Neuron (in vitro differentiated cells): ENCODE results near the gene PRXL2C.
A peak's percentile ranks its signal among the peaks of the same experiment; 100 is the strongest.
"Not testable (repeated sequence)": the region's sequence is repeated elsewhere in the genome, so short reads cannot be mapped to it uniquely, and the experiment has no call there.

Experiments
- H2AFZ ChIP-seq: one replicate; pipeline ENCODE4 v1.6.1; 2013; ENCODE audit warnings: low read depth, mild to moderate bottlenecking, inconsistent platforms, low read length, moderate library complexity
- H3K27me3 ChIP-seq: one replicate; pipeline ENCODE4 v1.6.1; 2013; ENCODE audit warnings: low read length; ENCODE audit not compliant: insufficient read depth
- H3K36me3 ChIP-seq: one replicate; pipeline ENCODE4 v1.6.1; 2013; ENCODE audit warnings: low read length; ENCODE audit not compliant: insufficient read depth
- H3K4me1 ChIP-seq: one replicate; pipeline ENCODE4 v1.6.1; 2013; ENCODE audit warnings: low read length; ENCODE audit not compliant: insufficient read depth
- H3K4me3 ChIP-seq: 2 replicates; pipeline ENCODE4 v1.5.1; 2013; ENCODE audit warnings: mild to moderate bottlenecking, low read length, moderate library complexity
- H3K9me3 ChIP-seq: one replicate; pipeline ENCODE4 v1.6.1; 2013; ENCODE audit warnings: low read length

PRXL2C gene

DNA sequence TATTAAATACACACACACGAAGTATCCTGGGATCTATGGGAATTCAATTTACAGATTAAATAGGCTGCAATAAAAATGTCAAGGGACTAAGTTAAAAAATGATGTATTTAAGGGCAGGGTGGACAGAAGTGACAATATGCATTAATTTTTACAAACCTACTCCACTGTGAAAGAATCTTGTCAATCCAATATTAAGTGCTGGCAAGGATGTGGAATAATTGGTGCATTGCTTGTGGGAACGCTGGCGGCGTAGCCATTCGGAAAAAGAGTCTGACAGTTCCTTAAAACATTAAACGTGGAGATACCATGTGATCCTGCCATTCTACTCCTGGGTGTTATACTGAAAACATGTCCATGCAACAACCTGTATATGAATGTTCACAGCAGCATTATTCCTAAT lies 39.7 kb downstream of the PRXL2C start:
- no peak overlapping the region for H3K4me3 ChIP-seq
- H3K36me3 ChIP-seq: no peaks in the 10 kb centered on the region
- H3K27me3 ChIP-seq: no peaks in the 10 kb centered on the region
- H3K4me1 ChIP-seq: peaks cover 52% of the 10 kb centered on the region
- H2AFZ ChIP-seq: no peak overlapping the region
- no peaks in the 10 kb centered on the region for H3K9me3 ChIP-seq

DNA sequence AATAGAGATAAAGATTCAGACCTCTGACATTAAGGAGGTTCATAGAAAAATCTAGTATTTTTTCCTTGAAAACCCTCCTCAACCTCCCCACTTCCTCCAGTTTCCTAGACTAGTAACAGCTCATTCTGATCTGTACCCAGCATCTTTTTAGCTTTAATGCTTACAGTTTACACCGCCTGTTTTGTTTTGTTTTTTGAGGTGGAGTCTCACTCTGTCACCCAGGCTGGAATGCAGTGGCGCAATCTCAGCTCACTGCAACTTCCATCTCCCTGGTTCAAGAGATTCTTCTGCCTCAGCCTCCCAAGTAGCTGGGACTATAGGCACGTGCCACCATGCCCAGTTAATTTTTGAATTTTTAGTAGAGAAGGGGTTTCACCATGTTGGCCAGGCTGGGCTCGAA lies 40.5 kb downstream of the PRXL2C start:
- H3K9me3 ChIP-seq, H3K27me3 ChIP-seq, H2AFZ ChIP-seq, H3K4me3 ChIP-seq, H3K36me3 ChIP-seq: not testable (repeated sequence)
- peaks cover 48% of the 10 kb centered on the region for H3K4me1 ChIP-seq

DNA sequence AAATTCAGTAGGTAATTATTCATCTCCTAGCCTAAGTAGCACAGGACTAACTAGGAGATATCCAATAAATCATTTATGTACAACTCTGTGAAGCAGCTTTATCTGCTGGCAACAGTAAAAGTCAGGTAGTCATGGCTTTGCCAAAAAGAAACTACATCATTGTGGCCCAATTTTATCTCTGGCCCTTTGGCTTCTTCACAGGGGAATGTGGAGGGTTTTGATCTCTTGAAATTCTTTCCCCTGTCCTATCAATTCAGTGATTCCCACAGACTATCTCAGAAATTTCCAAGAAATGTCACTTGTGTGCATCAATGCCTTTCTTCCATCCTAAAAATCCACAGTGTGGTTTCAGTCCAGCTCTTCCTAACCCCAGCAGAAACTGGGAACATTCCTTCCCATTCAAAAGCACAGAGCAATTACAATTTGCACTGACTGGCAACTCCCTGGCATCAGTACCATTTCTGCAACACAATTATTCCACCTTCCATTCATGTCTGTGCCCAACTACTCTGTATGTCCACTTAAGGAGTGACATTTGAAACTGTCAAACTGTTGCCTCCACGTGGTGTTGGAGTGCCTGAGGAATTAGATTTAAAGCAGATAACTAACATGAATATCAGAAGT lies 42.0 kb downstream of the PRXL2C start:
- Histone ChIP-seq H2AFZ (no peak overlapping the region), H3K4me3 (no peak overlapping the region), H3K27me3 (no peaks in the 10 kb centered on the region), H3K4me1 (peaks cover 46% of the 10 kb centered on the region), H3K9me3 (no peaks in the 10 kb centered on the region), H3K36me3 (no peaks in the 10 kb centered on the region)

DNA sequence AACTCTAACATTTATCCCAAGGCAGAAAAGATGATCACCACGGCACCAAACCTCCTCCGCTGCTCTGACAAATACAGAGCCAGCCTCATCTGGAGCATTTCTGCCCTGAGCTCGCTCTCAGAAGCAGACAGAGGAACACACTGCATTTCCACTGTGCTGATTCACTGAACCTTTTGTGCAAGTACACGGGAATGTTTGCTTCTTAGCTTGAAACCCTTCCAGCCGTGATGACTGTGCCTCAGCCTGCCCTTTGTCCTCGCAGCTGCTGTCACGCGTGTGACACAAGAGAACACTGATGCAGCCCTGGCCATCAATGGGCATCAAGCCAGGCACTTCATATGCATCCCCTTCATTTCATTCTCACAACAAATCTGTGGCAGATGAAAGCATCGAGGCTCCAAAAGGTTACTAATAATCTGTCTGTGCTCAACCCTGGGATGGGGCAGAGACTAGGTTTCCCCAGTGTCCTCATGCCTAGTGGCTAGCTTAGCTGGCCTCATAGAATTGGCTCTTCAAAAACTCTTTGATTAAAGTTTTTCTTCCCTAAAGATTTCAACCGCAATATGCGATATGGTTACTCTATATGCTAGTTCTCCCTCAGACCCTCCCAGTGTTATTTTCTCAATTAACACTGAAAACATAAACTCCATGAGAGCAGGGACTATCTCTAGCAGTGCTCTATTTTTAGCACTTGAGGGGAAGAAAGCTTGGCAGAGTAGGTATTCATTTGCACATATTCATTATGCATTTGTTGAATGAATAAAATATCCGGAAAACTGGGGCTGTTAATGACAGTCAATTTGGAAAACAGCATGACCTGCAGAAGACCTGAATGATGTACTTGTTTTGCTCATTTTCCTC lies 42.8 kb downstream of the PRXL2C start:
- Histone ChIP-seq H3K4me3 (peak overlapping the region; percentile 29), H2AFZ (no peak overlapping the region), H3K27me3 (no peaks in the 10 kb centered on the region), H3K4me1 (peaks cover 38% of the 10 kb centered on the region), H3K36me3 (no peaks in the 10 kb centered on the region), H3K9me3 (no peaks in the 10 kb centered on the region)

DNA sequence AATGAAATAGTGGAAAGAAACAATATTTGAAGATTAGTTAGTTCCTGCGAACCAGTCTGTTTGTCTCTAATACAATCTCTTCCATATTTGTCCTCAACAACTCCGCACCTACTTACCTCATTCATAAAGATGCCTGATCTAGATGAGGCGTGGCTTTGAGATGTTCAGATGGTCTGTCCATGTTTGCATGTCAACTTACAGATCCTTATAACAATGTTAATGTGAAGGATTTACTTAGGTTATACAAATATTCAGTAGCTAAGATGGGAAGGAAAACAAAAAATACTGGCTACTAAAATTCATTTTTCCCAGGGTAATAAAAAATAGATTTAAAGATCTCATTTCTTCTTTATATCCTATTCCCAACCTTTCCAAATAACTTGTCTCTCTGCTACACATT lies 43.8 kb downstream of the PRXL2C start:
- H3K36me3 ChIP-seq: no peaks in the 10 kb centered on the region
- no peaks in the 10 kb centered on the region for H3K9me3 ChIP-seq
- H3K27me3 ChIP-seq: no peaks in the 10 kb centered on the region
- peaks cover 34% of the 10 kb centered on the region for H3K4me1 ChIP-seq
- H3K4me3 ChIP-seq: peak overlapping the region; percentile 29
- H2AFZ ChIP-seq: no peak overlapping the region

DNA sequence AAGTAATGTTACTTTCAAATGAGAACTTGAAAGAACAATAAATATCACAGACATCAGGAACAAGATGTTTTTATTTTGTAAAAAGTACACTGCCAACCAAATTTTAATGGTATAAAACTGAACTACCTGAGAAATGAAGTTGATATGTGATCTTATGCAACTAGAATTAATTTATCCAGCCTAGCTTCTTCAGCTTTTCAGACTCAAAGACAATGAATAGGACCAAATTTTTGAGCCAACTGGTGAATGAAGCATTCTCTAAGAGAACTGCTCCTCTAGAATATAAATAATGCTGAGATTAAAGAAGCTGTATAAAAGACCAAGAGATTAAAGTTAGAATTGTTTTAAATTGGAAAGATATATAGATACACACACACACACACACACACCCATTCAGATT lies 45.4 kb downstream of the PRXL2C start:
- no peaks in the 10 kb centered on the region for H3K9me3 ChIP-seq
- no peaks in the 10 kb centered on the region for H3K27me3 ChIP-seq
- H3K4me3 ChIP-seq: no peak overlapping the region
- H3K36me3 ChIP-seq: no peaks in the 10 kb centered on the region
- H2AFZ ChIP-seq: no peak overlapping the region
- peaks cover 38% of the 10 kb centered on the region for H3K4me1 ChIP-seq

DNA sequence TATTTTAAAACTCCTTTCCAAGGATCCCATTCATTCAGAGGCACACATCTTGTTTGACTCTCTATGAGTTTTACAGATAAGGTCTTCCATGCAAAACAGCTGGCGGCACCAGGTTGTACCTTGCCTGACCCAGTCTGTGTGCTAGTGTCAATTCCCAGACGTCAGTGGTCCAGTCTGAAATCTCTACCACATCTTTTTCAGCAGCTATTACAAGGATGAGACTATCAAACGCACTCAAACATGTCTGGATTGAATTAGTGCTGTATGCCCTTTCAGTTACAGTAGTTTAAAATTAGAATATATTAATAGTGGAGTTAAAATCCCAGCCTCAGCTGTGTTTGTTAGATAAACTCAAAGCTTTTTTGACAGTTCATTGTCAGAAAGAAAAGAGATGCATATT lies 47.1 kb downstream of the PRXL2C start:
- no peaks in the 10 kb centered on the region for H3K27me3 ChIP-seq
- H3K4me3 ChIP-seq: no peak overlapping the region

DNA sequence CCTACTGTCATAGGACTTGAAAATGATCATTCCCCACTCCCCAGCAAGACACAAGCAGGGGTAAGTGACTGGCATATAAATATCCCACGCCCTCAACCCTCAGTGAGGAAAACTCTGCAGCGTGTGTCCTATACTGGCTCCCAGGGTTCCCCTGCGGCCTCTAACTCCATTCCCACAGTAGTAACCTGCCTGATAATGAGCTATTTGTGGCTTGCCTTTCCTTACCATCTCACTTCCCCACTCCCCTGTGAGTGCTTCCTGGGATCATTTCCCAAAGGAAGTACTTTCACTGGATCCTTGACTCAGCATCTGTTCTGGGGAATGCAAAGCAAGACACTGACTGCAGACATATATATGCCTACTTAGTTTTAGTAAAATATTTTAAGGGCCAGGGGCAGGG lies 49.8 kb downstream of the PRXL2C start:
- Histone ChIP-seq H3K9me3 (no peaks in the 10 kb centered on the region), H3K27me3 (no peaks in the 10 kb centered on the region), H2AFZ (no peak overlapping the region), H3K4me1 (peaks cover 7% of the 10 kb centered on the region), H3K4me3 (no peak overlapping the region), H3K36me3 (no peaks in the 10 kb centered on the region)

More for the DNA sequence above, 47.1 kb downstream of the PRXL2C start:
- Histone ChIP-seq H3K9me3 (no peaks in the 10 kb centered on the region), H2AFZ (no peak overlapping the region), H3K4me1 (peaks cover 30% of the 10 kb centered on the region), H3K36me3 (no peaks in the 10 kb centered on the region)

DNA sequence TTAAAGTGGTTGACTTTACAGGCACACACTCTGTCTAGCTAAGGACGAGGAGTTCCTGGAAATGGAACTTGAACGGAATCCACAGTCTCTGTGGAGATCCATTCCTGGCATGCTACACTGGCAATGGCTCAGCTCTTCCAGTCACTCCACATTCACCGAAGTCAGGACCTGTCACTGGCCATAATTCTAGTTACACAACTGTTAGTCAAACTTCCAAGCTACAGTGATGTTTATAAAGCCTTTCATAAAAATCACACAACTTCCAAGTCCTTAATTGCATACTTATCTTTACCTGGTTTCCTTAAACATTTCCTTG lies 51.2 kb downstream of the PRXL2C start:
- H3K9me3 ChIP-seq: no peaks in the 10 kb centered on the region
- no peak overlapping the region for H2AFZ ChIP-seq
- no peaks in the 10 kb centered on the region for H3K27me3 ChIP-seq
- peaks cover 4% of the 10 kb centered on the region for H3K4me1 ChIP-seq
- H3K36me3 ChIP-seq: no peaks in the 10 kb centered on the region
- H3K4me3 ChIP-seq: no peak overlapping the region

DNA sequence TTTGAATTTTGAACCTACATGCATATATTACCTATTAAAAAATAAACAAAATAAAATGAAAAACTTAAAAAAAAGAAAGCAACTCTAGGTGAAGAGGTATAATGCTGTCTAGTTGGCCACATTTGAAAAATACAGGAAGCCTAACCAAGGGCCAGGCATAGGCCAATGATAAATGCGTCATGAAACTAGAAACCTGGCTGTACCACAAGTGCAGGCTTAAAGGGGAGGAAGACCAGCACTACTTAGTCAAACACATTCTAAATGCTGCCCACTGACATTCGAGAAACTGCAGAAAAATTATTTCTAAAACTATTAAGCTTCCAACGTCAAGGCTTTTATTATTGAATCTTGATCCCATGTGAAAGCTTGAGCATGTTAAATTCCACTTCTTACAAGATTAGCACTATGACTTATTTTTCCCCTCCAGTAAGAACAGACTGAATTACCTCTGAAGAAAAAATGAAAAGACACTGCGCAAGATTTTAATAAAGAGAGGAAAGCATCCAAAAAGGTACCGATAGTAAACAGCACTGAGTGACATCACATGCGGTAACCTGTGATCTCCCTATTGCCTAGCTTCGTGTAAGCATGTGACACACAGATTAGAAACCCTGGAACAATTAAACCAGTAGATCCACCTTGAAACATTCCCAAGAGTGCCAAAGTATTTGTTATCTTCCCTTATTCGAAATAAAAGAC lies 51.7 kb downstream of the PRXL2C start:
- Histone ChIP-seq H3K36me3 (no peaks in the 10 kb centered on the region), H3K4me3 (no peak overlapping the region), H3K27me3 (no peaks in the 10 kb centered on the region), H3K4me1 (peaks cover 4% of the 10 kb centered on the region), H2AFZ (no peak overlapping the region), H3K9me3 (no peaks in the 10 kb centered on the region)

DNA sequence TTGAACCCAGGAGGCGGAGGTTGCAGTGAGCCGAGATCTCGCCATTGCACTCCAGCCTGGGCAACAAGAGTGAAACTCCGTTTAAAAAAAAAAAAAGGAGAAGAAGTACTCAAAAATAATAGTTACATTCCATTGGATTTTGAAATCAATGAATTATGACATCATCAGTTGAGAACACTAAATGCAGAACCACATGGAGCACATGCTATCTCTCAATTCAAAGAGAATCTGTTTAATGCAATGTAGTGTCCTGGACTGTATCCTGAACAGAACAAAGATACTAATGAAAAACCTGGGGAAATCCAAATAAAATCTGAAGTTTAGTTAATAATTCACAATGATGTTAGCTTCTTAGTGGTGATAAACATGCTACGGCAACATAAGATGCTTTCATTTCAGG lies 55.8 kb downstream of the PRXL2C start:
- H3K36me3 ChIP-seq: no peaks in the 10 kb centered on the region
- H3K9me3 ChIP-seq: peaks cover 3% of the 10 kb centered on the region

DNA sequence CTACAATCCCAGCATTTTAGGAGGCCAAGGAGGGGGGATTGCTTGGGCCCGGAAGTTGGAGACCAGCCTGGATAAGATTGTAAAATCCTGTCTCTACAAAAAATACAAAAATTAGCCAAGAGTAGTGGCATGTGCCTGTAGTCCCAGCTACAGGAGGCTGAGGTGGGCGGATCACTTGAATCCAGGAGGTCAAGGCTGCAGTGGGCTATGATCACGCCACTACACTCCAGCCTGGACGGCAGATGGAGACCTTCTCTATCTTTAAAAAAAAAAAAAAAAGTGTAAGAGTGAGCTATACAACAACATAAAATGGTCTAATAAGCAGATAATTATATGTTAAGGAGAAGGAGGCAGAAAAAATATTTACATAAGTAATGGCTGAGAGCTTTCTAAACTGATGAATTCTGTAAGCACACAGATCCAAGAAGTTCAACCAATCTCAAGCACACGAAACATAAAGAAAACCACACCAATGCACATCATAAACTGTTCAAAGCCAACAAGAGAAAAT lies 58.5 kb downstream of the PRXL2C start:
- H2AFZ ChIP-seq: no peak overlapping the region
- H3K27me3 ChIP-seq: no peaks in the 10 kb centered on the region
- no peaks in the 10 kb centered on the region for H3K36me3 ChIP-seq
- no peak overlapping the region for H3K4me3 ChIP-seq
- peaks cover 3% of the 10 kb centered on the region for H3K9me3 ChIP-seq
- no peaks in the 10 kb centered on the region for H3K4me1 ChIP-seq

More for the DNA sequence above, 55.8 kb downstream of the PRXL2C start:
- Histone ChIP-seq H3K4me3 (no peak overlapping the region), H3K27me3 (no peaks in the 10 kb centered on the region), H2AFZ (no peak overlapping the region), H3K4me1 (no peaks in the 10 kb centered on the region)
